OCI-LY7 (cell line): ENCODE data around the gene SCG3.

Experiments
- CTCF ChIP-seq: fragments of 200-600 bp; sonication (generic); conservative IDR thresholded peaks from 2 replicates; pipeline ENCODE4 v1.5.1; 2014; ENCODE audit warnings: mild to moderate bottlenecking, antibody characterized with exemption, low read length, moderate library complexity, mixed read lengths
- EZH2phosphoT487 ChIP-seq: fragments of 200-600 bp; sonication (generic); IDR thresholded peaks from 2 replicates; pipeline ENCODE4 v1.6.1; 2018; ENCODE audit warnings: low read depth, borderline replicate concordance, mild to moderate bottlenecking, mixed run types, antibody characterized with exemption, low read length, moderate library complexity, mixed read lengths

- TF ChIP-seq CTCF (no peak), EZH2phosphoT487 (no peak)
Measured at GRCh38 chr15:51732646-51733045, 51.3 kb downstream of the SCG3 start.
